Immature natural killer cell (primary cell): ENCODE results near the gene SCAMP5. TPM values are rescaled to one million over a fixed set of nuclear protein-coding genes. Genes with fewer than 3 reads are reported as not detected.

Source experiments
- DNase-seq, 3 donors: peaks; one replicate each; pipeline ENCODE4 v3.0.0; 2022; ENCODE audit warnings: mixed read lengths in 1 of 3
- H3K27ac Mint-ChIP-seq, 6 donors: one replicate each; pipeline ENCODE4 v1.8.0; 2020; ENCODE audit warnings: mixed read lengths in 6 of 6, mild to moderate bottlenecking in 5 of 6, inconsistent platforms in 4 of 6, moderate library complexity in 3 of 6
- H3K27me3 Mint-ChIP-seq, 3 donors: one replicate each; pipeline ENCODE4 v1.8.0; 2020 to 2021; ENCODE audit warnings: low read depth in 3 of 3, mild to moderate bottlenecking in 3 of 3, mixed read lengths in 3 of 3, moderate library complexity in 3 of 3, inconsistent platforms in 1 of 3
- H3K36me3 Mint-ChIP-seq, 3 donors: one replicate each; pipeline ENCODE4 v1.8.0; 2020; ENCODE audit warnings: mixed read lengths in 3 of 3, inconsistent platforms in 2 of 3, mild to moderate bottlenecking in 2 of 3
- H3K4me1 Mint-ChIP-seq, 2 donors: one replicate each; pipeline ENCODE4 v1.8.0; 2020; ENCODE audit warnings: inconsistent platforms in 2 of 2, mild to moderate bottlenecking in 2 of 2, mixed read lengths in 2 of 2, moderate library complexity in 1 of 2
- H3K4me3 Mint-ChIP-seq, 5 donors: one replicate each; pipeline ENCODE4 v1.8.0; 2020; ENCODE audit warnings: mild to moderate bottlenecking in 5 of 5, mixed read lengths in 5 of 5, inconsistent platforms in 3 of 5, moderate library complexity in 3 of 5
- H3K9me3 Mint-ChIP-seq, 6 donors: one replicate each; pipeline ENCODE4 v1.8.0; 2020; ENCODE audit warnings: mild to moderate bottlenecking in 6 of 6, mixed read lengths in 6 of 6, inconsistent platforms in 4 of 6, moderate library complexity in 3 of 6
- polyA plus RNA-seq, 3 donors: library from polyadenylated mRNA; unstranded; fragments of 300-500 nt; fragmentation: Illumina TruSeq; gene quantifications; one replicate each; pipeline ENCODE4 v1.2.3, GENCODE V29; 2021

SCAMP5 gene
- polyA plus RNA-seq, 3 donors from 2014 or later: not detected

- Mint-ChIP-seq H3K9me3 (no peaks in the 10 kb centered on the region), H3K4me3 (peak overlapping the region in 1 of 5 donors; percentile 6), H3K27ac (no peak overlapping the region), H3K36me3 (no peaks in the 10 kb centered on the region), H3K4me1 (peaks cover 23 to 27% of the 10 kb centered on the region in 2 donors), H3K27me3 (peaks cover 0 to 7% (median 5%) of the 10 kb centered on the region in 3 donors)
- no peak for DNase-seq
Observed at GRCh38 chr15:75021341-75021740, 26.0 kb downstream of the SCAMP5 start.

GRCh38 chr15:75022783-75023180, 27.4 kb downstream of the SCAMP5 start:
- no peak for DNase-seq
- H3K4me1 Mint-ChIP-seq: peaks cover 23 to 27% of the 10 kb centered on the region in 2 donors
- H3K27me3 Mint-ChIP-seq: peaks cover 0 to 7% (median 5%) of the 10 kb centered on the region in 3 donors
- no peaks in the 10 kb centered on the region for H3K36me3 Mint-ChIP-seq
- H3K27ac Mint-ChIP-seq: peak overlapping the region in 2 of 6 donors; percentile 76 to 96
- peak overlapping the region in 4 of 5 donors; percentile 89 to 98 (median 97) for H3K4me3 Mint-ChIP-seq
- H3K9me3 Mint-ChIP-seq: no peaks in the 10 kb centered on the region

- DNase-seq: peak; percentile 90 to 93 (median 92)
- H3K36me3 Mint-ChIP-seq: no peaks in the 10 kb centered on the region
- peaks cover 0 to 7% (median 5%) of the 10 kb centered on the region in 3 donors for H3K27me3 Mint-ChIP-seq
- H3K4me3 Mint-ChIP-seq: peak within 1 kb of the TSS; percentile 89 to 98 (median 97)
- H3K9me3 Mint-ChIP-seq: no peaks in the 10 kb centered on the region
- H3K27ac Mint-ChIP-seq: peak within 1 kb of the TSS; percentile 76 to 96 (median 91)
- peaks cover 23 to 27% of the 10 kb centered on the region in 2 donors for H3K4me1 Mint-ChIP-seq
Observed at GRCh38 chr15:75023181-75023871, 28.0 kb downstream of the SCAMP5 start, which contains the start of gene PPCDC. TSS of gene PPCDC (plus strand) at chr15:75023590. CDS start at chr15:75028319, 4,729 bp downstream.

- Mint-ChIP-seq H3K36me3 (no peaks in the 10 kb centered on the region), H3K27me3 (peaks cover 0 to 7% (median 5%) of the 10 kb centered on the region in 3 donors), H3K4me3 (peak overlapping the region; percentile 89 to 98 (median 97)), H3K4me1 (peaks cover 23 to 28% of the 10 kb centered on the region in 2 donors), H3K9me3 (no peaks in the 10 kb centered on the region), H3K27ac (peak overlapping the region; percentile 76 to 96 (median 91))
- DNase-seq: no peak
Observed at GRCh38 chr15:75023872-75024636, 28.7 kb downstream of the SCAMP5 start.

DNA sequence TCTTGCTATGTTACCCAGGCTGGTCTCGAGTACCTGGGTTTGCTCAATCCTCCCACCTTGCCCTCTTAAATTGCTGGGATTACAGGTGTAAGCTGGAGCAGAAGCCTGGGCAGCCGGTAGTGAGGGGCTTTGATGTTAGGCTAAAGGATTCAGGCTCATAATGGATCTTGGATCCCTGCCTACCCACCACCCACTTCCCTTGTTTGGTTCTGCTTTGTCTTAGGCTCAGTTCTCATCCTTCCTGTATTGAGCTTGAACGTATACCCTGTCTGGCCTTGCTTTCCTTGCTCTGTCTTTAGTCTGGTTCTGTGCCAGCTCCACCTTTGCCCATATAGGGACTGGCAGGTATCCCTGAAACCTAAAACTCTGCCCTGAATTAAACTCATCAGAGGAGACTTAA, 29.7 kb downstream of the SCAMP5 start:
- no peaks in the 10 kb centered on the region for H3K36me3 Mint-ChIP-seq
- no peak for DNase-seq
- H3K9me3 Mint-ChIP-seq: no peaks in the 10 kb centered on the region
- H3K4me3 Mint-ChIP-seq: peak overlapping the region; percentile 55 to 98 (median 96)
- H3K4me1 Mint-ChIP-seq: peaks cover 28 to 34% of the 10 kb centered on the region in 2 donors
- H3K27me3 Mint-ChIP-seq: peaks cover 0 to 4% (median 3%) of the 10 kb centered on the region in 3 donors
- peak overlapping the region in 5 of 6 donors; percentile 6 to 77 (median 14) for H3K27ac Mint-ChIP-seq

DNA sequence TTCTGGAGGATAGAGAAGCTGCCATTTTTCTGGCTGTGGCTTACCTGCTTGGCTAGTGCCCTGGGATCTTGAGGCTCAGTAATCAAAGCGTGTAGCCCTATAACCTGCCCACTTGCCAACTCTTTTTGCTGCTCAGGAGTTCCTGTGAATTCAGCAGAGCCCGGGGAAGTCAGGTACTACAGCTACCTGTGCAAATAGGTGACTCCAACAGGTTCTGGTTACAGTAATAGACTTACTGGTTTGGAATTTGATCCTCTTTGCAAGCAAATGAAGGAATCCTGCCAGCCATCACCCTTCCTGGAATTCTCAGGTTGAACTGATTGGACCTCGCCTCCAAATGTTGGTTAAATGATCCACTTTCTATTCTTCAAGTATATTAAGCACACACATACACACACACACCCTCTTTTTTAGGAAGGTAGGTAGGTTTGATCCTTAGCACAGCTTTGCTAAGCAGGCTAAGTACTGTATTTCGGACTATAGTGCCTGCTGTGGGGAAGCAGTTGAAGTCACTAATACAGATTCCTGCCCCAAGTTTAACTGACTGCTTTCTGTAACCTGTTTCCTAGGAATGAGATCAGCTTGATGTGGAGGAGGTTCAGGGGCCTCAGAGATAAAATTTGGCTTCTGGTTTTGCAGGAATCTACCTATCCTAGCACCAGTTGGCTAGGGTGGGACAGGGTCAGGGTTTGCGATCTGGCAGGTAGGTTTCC, 30.3 kb downstream of the SCAMP5 start:
- H3K27ac Mint-ChIP-seq: peak overlapping the region in 2 of 6 donors; percentile 38 to 77
- peak overlapping the region in 4 of 5 donors; percentile 55 to 98 (median 93) for H3K4me3 Mint-ChIP-seq
- DNase-seq: no peak
- H3K36me3 Mint-ChIP-seq: peaks cover 0 to 1% (median 0%) of the 10 kb centered on the region in 3 donors
- H3K4me1 Mint-ChIP-seq: peaks cover 28 to 34% of the 10 kb centered on the region in 2 donors
- peaks cover 0 to 4% (median 3%) of the 10 kb centered on the region in 3 donors for H3K27me3 Mint-ChIP-seq
- H3K9me3 Mint-ChIP-seq: no peaks in the 10 kb centered on the region

- H3K36me3 Mint-ChIP-seq: peaks cover 0 to 4% (median 3%) of the 10 kb centered on the region in 3 donors
- H3K4me1 Mint-ChIP-seq: peaks cover 29 to 34% of the 10 kb centered on the region in 2 donors
- H3K9me3 Mint-ChIP-seq: no peaks in the 10 kb centered on the region
- no peak overlapping the region for H3K4me3 Mint-ChIP-seq
- H3K27ac Mint-ChIP-seq: no peak overlapping the region
- DNase-seq: no peak
- peaks cover 2 to 4% (median 2%) of the 10 kb centered on the region in 3 donors for H3K27me3 Mint-ChIP-seq
Observed at GRCh38 chr15:75027551-75027950, 32.2 kb downstream of the SCAMP5 start.

- no peak for DNase-seq
- peak overlapping the region in 1 of 6 donors; percentile 21 for H3K27ac Mint-ChIP-seq
- peaks cover 21 to 24% of the 10 kb centered on the region in 2 donors for H3K4me1 Mint-ChIP-seq
- peaks cover 0 to 2% (median 0%) of the 10 kb centered on the region in 3 donors for H3K27me3 Mint-ChIP-seq
- peaks cover 0 to 7% (median 4%) of the 10 kb centered on the region in 3 donors for H3K36me3 Mint-ChIP-seq
- no peak overlapping the region for H3K4me3 Mint-ChIP-seq
- H3K9me3 Mint-ChIP-seq: no peaks in the 10 kb centered on the region
Observed at GRCh38 chr15:75028991-75029377, 33.6 kb downstream of the SCAMP5 start.

GRCh38 chr15:75029378-75030022, 34.1 kb downstream of the SCAMP5 start:
- Mint-ChIP-seq H3K36me3 (peaks cover 0 to 7% (median 4%) of the 10 kb centered on the region in 3 donors), H3K4me1 (peaks cover 17 to 19% of the 10 kb centered on the region in 2 donors), H3K4me3 (peak overlapping the region in 1 of 5 donors; percentile 56), H3K27ac (peak overlapping the region in 3 of 6 donors; percentile 21 to 85 (median 56)), H3K27me3 (peaks cover 0 to 2% (median 0%) of the 10 kb centered on the region in 3 donors), H3K9me3 (no peaks in the 10 kb centered on the region)
- peak; percentile 81 to 82 (median 81) for DNase-seq

GRCh38 chr15:75030023-75030413, 34.7 kb downstream of the SCAMP5 start:
- Mint-ChIP-seq H3K27me3 (peaks cover 0 to 2% (median 0%) of the 10 kb centered on the region in 3 donors), H3K27ac (no peak overlapping the region), H3K4me3 (no peak overlapping the region), H3K36me3 (peaks cover 0 to 7% (median 4%) of the 10 kb centered on the region in 3 donors), H3K9me3 (no peaks in the 10 kb centered on the region), H3K4me1 (peaks cover 11 to 14% of the 10 kb centered on the region in 2 donors)
- DNase-seq: no peak

DNA sequence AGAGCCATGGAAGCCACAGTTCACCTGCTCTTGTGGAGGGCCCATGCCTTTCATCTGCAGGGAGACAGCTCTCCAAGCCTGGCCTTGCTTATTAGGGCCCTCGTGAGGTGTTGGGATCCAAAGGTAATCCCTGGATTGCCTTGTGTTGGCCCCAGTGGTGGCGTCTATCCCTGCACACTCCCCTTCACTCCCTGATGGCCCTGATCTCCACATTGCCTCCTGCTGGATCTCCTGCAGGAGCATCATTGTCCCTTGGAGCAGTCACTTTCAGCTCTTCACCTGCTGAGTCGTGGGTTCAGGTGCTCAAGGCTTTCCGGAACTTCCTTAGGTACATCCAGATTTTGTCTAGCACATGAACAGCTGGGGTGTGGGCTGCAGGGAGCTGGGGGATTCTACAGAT, 35.1 kb downstream of the SCAMP5 start:
- H3K27me3 Mint-ChIP-seq: peaks cover 0 to 2% (median 0%) of the 10 kb centered on the region in 3 donors
- peaks cover 0 to 7% (median 4%) of the 10 kb centered on the region in 3 donors for H3K36me3 Mint-ChIP-seq
- DNase-seq: no peak
- H3K4me3 Mint-ChIP-seq: no peak overlapping the region
- H3K27ac Mint-ChIP-seq: peak overlapping the region in 1 of 6 donors; percentile 19
- H3K9me3 Mint-ChIP-seq: no peaks in the 10 kb centered on the region
- H3K4me1 Mint-ChIP-seq: peaks cover 7 to 10% of the 10 kb centered on the region in 2 donors

DNA sequence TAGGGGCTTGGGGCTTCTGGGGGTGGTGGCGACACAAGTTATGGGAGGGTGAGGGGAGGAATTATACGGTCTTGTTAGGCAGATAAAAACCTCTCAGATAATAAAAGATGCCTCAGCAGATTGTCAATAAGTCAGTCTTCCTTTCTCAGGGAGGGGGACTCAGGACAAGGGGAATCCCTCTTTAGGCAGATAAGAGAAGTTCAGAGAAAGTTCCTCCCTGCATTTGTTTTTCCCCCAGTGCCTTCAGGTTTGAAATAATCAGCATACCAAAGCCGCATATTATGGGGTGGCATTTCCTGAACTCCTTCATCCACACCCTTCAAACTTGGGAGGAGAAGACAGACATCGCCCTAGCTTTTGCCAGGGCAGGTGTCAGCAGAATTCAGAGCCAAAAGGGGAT, 36.5 kb downstream of the SCAMP5 start:
- Mint-ChIP-seq H3K4me3 (no peak overlapping the region), H3K4me1 (peaks cover 10 to 14% of the 10 kb centered on the region in 2 donors), H3K27ac (peak overlapping the region in 1 of 6 donors; percentile 3), H3K36me3 (peaks cover 0 to 9% (median 4%) of the 10 kb centered on the region in 3 donors), H3K9me3 (no peaks in the 10 kb centered on the region), H3K27me3 (peaks cover 0 to 3% (median 0%) of the 10 kb centered on the region in 3 donors)
- no peak for DNase-seq

DNA sequence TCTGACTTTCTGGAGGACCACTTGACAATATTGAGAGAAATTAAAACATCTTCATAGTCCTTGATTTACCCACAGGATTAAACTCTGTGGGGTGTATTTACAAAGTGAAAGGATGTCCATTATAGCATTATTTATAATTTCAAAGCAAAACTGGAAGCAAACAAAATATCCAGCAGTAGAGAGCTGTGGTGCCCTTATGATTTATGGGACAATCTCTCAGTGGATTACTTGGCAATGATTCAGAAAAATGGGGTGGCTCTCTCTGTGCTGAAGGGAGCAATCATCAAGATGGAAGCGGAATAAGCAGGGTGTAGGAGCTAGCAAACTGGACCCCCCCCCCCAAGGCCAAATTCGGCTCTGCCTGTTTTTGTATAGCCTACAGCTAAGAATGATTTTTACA, 37.0 kb downstream of the SCAMP5 start:
- H3K9me3 Mint-ChIP-seq: no peaks in the 10 kb centered on the region
- no peak overlapping the region for H3K27ac Mint-ChIP-seq
- H3K36me3 Mint-ChIP-seq: peaks cover 0 to 14% (median 4%) of the 10 kb centered on the region in 3 donors
- no peak for DNase-seq
- H3K27me3 Mint-ChIP-seq: peaks cover 0 to 3% (median 0%) of the 10 kb centered on the region in 3 donors
- peaks cover 16 to 20% of the 10 kb centered on the region in 2 donors for H3K4me1 Mint-ChIP-seq
- H3K4me3 Mint-ChIP-seq: no peak overlapping the region
